Middle frontal gyrus (tissue), 1 donor: ENCODE data around the gene HELZ2.
"Not testable (repeated sequence)": the region's sequence is repeated elsewhere in the genome, so short reads cannot be mapped to it uniquely, and the experiment has no call there.

ENCODE experiments used
- DNase-seq: peaks from one replicate; pipeline ENCODE4 v3.0.0-alpha.2; 2015; ENCODE audit warnings: low spot score; ENCODE audit errors: extremely low spot score

The HELZ2 gene

GRCh38 chr20:63579017-63579694 lies 5.1 kb upstream of the HELZ2 start:
- DNase-seq: no peak

- no peak for DNase-seq
Observed at GRCh38 chr20:63578224-63579016, 4.4 kb upstream of the HELZ2 start.

- DNase-seq: no peak
Observed at GRCh38 chr20:63577317-63577894, 3.4 kb upstream of the HELZ2 start.

GRCh38 chr20:63576311-63576710 lies 2.3 kb upstream of the HELZ2 start:
- no peak for DNase-seq

GRCh38 chr20:63574829-63575743 lies 1.0 kb upstream of the HELZ2 start:
- no peak for DNase-seq

GRCh38 chr20:63573647-63574131 lies 350 bp downstream of the HELZ2 start:
- no peak for DNase-seq

- no peak for DNase-seq
Observed at GRCh38 chr20:63572788-63573646, 1.0 kb downstream of the HELZ2 start.

GRCh38 chr20:63572071-63572787 lies 1.8 kb downstream of the HELZ2 start:
- no peak for DNase-seq

- not testable (repeated sequence) for DNase-seq
Observed at GRCh38 chr20:63571087-63571478, 3.0 kb downstream of the HELZ2 start.

- no peak for DNase-seq
Observed at GRCh38 chr20:63570281-63571086, 3.6 kb downstream of the HELZ2 start.

GRCh38 chr20:63568986-63569949 lies 4.8 kb downstream of the HELZ2 start:
- no peak for DNase-seq

GRCh38 chr20:63568170-63568981 lies 5.7 kb downstream of the HELZ2 start:
- DNase-seq: no peak

GRCh38 chr20:63567386-63568169 lies 6.5 kb downstream of the HELZ2 start:
- DNase-seq: no peak

GRCh38 chr20:63567136-63567385 lies 7.0 kb downstream of the HELZ2 start:
- DNase-seq: no peak

GRCh38 chr20:63566395-63567135 lies 7.5 kb downstream of the HELZ2 start:
- no peak for DNase-seq
